ENCODE data around the gene OGN. TPM values are rescaled to one million over a fixed set of nuclear protein-coding genes. Genes with fewer than 3 reads are reported as not detected.
A peak's percentile ranks its signal among the peaks of the same experiment; 100 is the strongest.

Gene OGN
- total RNA-seq, 4 donors from 2014 or later, result 0.97 to 2.4 (median 1.6) TPM

DNA sequence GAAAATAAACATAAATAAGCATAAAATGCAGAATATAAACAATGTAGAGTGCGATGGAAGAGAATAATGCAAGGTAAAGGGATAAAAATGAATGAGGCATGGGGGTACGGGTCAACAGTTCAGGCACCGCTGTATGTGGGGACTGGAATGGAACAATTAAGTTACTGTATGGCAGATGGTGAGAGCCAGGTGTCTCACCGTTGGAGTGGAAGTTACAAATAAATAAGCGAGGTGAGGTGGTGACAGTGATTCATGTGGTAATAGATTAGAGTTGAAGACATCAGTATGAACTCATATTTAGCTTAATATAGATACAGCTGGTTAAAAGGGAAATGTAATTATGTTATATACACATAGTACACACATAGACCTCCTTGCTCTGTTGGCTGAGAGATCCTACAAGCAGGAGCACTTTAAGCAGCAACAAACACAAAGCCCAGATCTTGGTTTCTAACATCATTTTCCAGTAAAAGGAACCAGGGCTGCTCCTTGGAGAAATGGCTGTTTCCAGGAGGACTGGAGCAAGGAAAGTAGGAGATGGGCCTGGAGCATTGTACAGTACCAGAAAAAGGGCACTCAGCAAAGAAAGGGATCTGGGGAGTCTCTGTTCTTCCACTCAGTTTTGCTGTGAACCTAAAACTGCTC is 22.2 kb upstream of the OGN start:
- WGBS, result 79% methylated on average over 5 of the region's 5 CpGs
- DNase-seq (ENCODE audit: low spot score in 2 of 2), result no peak
- H3K27ac ChIP-seq, result no peak overlapping the region

GRCh38 chr9:92425474-92425873 is 21.1 kb upstream of the OGN start:
- peaks cover 7% of the 10 kb centered on the region for H3K4me1 ChIP-seq
- H3K36me3 ChIP-seq, result no peaks in the 10 kb centered on the region
- TF ChIP-seq, protein P1, sequence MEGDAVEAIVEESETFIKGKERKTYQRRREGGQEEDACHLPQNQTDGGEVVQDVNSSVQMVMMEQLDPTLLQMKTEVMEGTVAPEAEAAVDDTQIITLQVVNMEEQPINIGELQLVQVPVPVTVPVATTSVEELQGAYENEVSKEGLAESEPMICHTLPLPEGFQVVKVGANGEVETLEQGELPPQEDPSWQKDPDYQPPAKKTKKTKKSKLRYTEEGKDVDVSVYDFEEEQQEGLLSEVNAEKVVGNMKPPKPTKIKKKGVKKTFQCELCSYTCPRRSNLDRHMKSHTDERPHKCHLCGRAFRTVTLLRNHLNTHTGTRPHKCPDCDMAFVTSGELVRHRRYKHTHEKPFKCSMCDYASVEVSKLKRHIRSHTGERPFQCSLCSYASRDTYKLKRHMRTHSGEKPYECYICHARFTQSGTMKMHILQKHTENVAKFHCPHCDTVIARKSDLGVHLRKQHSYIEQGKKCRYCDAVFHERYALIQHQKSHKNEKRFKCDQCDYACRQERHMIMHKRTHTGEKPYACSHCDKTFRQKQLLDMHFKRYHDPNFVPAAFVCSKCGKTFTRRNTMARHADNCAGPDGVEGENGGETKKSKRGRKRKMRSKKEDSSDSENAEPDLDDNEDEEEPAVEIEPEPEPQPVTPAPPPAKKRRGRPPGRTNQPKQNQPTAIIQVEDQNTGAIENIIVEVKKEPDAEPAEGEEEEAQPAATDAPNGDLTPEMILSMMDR (IDR thresholded peaks at IDR 0.05), result no peak
- TF ChIP-seq POLR2AphosphoS5 (IDR thresholded peaks at IDR 0.05), result no peak
- WGBS, result 54% methylated on average over 2 of the region's 2 CpGs
- H3K9me3 ChIP-seq, result no peaks in the 10 kb centered on the region
- no peak for DNase-seq (ENCODE audit: low spot score in 2 of 2)
- H3K27ac ChIP-seq, result peak overlapping the region; percentile 27
- H3K4me3 ChIP-seq, result no peak overlapping the region
- no peaks in the 10 kb centered on the region for H3K27me3 ChIP-seq

More for the DNA sequence above, 22.2 kb upstream of the OGN start:
- Histone ChIP-seq H3K36me3 (no peaks in the 10 kb centered on the region), H3K4me3 (no peak overlapping the region), H3K27me3 (no peaks in the 10 kb centered on the region), H3K4me1 (peaks cover 7% of the 10 kb centered on the region), H3K9me3 (no peaks in the 10 kb centered on the region)
- TF ChIP-seq POLR2A (IDR thresholded peaks at IDR 0.05) (no peak), EP300 (IDR thresholded peaks at IDR 0.05) (no peak), POLR2AphosphoS5 (IDR thresholded peaks at IDR 0.05) (no peak)
- TF ChIP-seq, protein P1 (IDR thresholded peaks at IDR 0.05), result no peak

GRCh38 chr9:92424340-92424739 is 20.0 kb upstream of the OGN start, which contains the start of gene OMD:
TSS of gene OMD (minus strand) at chr9:92424471. CDS start at chr9:92417558, 6,913 bp downstream.
- no peak for TF ChIP-seq POLR2A (IDR thresholded peaks at IDR 0.05)
- TF ChIP-seq, protein P1 (IDR thresholded peaks at IDR 0.05), result no peak
- no peak for TF ChIP-seq POLR2AphosphoS5 (IDR thresholded peaks at IDR 0.05)
- TF ChIP-seq EP300 (IDR thresholded peaks at IDR 0.05), result no peak
- Histone ChIP-seq H3K27ac (peak within 1 kb of the TSS; percentile 27), H3K4me1 (peaks cover 7% of the 10 kb centered on the region), H3K9me3 (no peaks in the 10 kb centered on the region), H3K4me3 (peak within 1 kb of the TSS; percentile 30), H3K27me3 (no peaks in the 10 kb centered on the region), H3K36me3 (no peaks in the 10 kb centered on the region)
- 44% methylated on average over 1 of the region's 1 CpG for whole genome bisulfite sequencing
- DNase-seq (ENCODE audit: low spot score in 2 of 2), result no peak

DNA sequence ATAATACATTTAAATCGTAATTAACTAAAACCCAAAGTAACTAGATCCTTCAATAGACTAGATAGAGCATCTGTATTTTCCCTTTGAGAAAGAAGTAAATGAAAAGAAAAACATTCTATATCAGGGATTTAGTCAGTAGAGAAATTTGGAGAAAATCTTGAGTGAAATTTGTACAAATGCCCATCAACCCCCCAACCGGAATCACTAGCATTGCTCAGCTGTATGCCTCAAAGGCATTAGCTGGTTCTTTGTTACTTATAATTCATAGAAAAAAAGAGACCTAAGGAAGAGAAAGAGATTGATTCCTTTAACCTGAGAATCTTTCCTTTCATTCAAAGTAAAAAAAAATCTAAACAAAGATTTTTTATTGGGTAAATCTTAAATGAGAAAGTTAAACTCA is 19.2 kb upstream of the OGN start:
- Histone ChIP-seq H3K4me1 (peaks cover 7% of the 10 kb centered on the region), H3K9me3 (no peaks in the 10 kb centered on the region), H3K36me3 (no peaks in the 10 kb centered on the region), H3K4me3 (peak overlapping the region; percentile 30), H3K27me3 (no peaks in the 10 kb centered on the region), H3K27ac (peak overlapping the region; percentile 20)
- WGBS, result 79% methylated on average over 2 of the region's 2 CpGs
- no peak for DNase-seq (ENCODE audit: low spot score in 2 of 2)
- TF ChIP-seq, protein P1 (IDR thresholded peaks at IDR 0.05), result no peak
- no peak for TF ChIP-seq POLR2A (IDR thresholded peaks at IDR 0.05)
- no peak for TF ChIP-seq EP300 (IDR thresholded peaks at IDR 0.05)
- no peak for TF ChIP-seq POLR2AphosphoS5 (IDR thresholded peaks at IDR 0.05)

DNA sequence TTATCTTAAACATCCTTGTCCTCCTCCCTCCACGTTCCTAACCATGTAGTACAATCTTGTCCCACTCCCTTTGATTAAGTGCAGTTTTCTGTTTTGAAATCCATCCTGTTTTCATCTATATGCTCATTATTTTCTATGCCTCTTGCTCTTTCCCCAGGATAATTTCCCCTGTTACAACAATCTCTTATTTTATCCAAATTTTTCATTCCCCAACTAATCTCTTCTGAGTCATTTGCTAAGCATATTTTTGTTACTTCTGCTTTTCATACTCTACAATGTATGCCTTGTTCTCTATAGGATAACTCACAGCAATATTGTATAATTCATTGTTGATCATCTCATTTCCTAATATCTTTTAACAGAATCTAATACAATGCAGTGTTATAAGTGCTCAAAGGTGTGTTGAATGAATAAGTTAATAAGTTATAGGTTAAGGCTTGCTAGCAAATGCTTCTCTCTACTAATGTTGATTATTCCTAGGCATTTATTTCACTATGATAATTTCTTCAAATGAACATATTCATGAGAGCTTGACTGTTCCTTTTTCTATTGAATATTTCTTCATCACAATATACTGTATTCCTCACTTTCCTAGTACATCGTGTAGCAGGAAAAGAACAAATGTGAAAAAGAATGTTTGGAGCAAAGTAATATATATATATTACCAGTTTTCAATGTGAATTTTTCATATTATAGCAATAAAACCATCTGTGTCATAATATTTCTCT is 18.4 kb upstream of the OGN start:
- no peaks in the 10 kb centered on the region for H3K36me3 ChIP-seq
- 74% methylated on average over 2 of the region's 2 CpGs for WGBS
- H3K27ac ChIP-seq, result no peak overlapping the region
- peak overlapping the region; percentile 30 for H3K4me3 ChIP-seq
- no peak for TF ChIP-seq EP300 (IDR thresholded peaks at IDR 0.05)
- TF ChIP-seq POLR2A (IDR thresholded peaks at IDR 0.05), result no peak
- no peak for TF ChIP-seq POLR2AphosphoS5 (IDR thresholded peaks at IDR 0.05)
- TF ChIP-seq, protein P1 (IDR thresholded peaks at IDR 0.05), result no peak
- peaks cover 7% of the 10 kb centered on the region for H3K4me1 ChIP-seq
- DNase-seq (ENCODE audit: low spot score in 2 of 2), result no peak
- no peaks in the 10 kb centered on the region for H3K27me3 ChIP-seq
- no peaks in the 10 kb centered on the region for H3K9me3 ChIP-seq
